ENCODE measurements around the gene RPIA.
"Not testable (repeated sequence)": the region's sequence is repeated elsewhere in the genome, so short reads cannot be mapped to it uniquely, and the experiment has no call there.

Gene RPIA

GRCh38 chr2:88747990-88748389 lies 56.5 kb downstream of the RPIA start:
- TF ChIP-seq CTCF (IDR thresholded peaks at IDR 0.05; ENCODE audit: low read depth, low read length), result no peak
- DNase-seq (ENCODE audit: extremely low read depth, low read depth), result no peak

GRCh38 chr2:88751768-88752167 lies 60.3 kb downstream of the RPIA start:
- DNase-seq (ENCODE audit: extremely low read depth, low read depth), result no peak
- TF ChIP-seq CTCF (IDR thresholded peaks at IDR 0.05; ENCODE audit: low read depth, low read length), result no peak

DNA sequence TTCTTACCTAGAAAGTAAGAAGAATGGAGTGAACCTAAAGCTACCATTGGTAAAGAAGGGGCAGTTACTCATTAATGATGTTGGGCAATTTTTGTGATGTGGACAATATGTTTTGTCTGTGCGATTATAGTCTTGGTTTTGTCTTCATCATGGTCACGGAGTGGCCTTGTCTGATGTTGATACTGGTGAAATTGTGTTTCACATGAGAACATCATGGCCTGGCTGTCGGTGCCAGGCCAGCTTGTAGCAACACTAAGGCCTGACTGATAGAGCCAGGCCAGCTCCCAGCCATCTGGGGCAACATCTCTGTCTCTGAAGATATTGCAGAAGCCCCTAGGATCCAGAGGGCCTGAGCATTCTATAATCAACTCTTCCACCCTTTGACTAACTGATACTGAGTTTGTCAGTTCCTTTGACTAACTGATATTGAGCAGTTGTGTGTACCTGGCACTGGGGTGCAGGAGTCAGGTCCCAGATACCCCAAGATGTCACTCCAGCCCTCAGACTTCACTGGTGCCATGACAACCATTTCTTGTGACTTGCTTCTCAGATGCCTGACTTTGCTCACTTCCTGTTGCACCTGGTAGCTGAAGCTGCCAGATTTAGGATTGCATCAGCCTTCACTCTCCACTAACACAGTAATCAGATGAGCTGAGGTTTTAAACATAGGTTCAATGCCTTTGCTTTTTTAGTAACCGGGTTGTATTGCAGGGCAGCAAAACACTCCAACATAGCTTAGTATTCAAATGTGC lies 62.5 kb downstream of the RPIA start:
- DNase-seq (ENCODE audit: extremely low read depth, low read depth), result no peak
- TF ChIP-seq CTCF (IDR thresholded peaks at IDR 0.05; ENCODE audit: low read depth, low read length), result no peak

DNA sequence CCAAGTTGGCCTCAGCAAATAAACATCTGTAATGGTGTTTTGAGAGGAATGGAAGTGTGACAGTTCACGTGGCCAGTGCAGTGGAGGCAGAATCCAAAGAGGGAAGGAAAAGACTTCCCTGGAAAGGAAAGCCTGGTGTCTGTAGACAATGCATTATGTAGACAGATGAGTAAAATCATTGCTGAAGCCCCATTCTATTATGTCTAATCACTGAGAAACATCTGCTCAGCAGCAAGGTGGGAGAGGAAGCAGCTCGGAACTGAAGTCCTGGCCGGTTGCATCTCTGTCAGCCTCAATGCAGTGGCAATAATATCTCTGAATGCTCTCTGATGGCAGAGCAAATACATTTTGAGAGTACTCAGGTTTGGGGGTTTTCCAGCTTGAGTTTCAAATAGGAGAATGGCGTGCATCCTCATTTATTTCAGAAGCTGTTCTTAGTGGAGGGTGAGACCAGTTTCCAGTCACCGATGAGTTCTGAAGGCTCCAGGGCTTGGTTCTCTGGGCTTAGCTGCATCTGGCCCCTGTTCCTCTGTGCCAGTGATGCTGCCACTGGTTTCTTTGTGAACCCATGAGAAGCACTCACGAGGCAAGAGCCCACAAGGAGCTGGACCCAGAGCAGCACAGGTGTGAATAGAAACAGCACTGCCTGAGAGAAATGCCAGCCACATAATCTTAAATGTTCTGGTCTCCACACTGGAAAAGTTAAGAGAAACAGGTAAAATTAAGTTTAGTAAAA lies 63.3 kb downstream of the RPIA start:
- no peak for TF ChIP-seq CTCF (IDR thresholded peaks at IDR 0.05; ENCODE audit: low read depth, low read length)
- DNase-seq (ENCODE audit: extremely low read depth, low read depth), result no peak

- no peak for DNase-seq (ENCODE audit: extremely low read depth, low read depth)
- no peak for TF ChIP-seq CTCF (IDR thresholded peaks at IDR 0.05; ENCODE audit: low read depth, low read length)
Observed at GRCh38 chr2:88755836-88756235, 64.4 kb downstream of the RPIA start.

GRCh38 chr2:88757025-88757424 lies 65.6 kb downstream of the RPIA start:
- no peak for DNase-seq (ENCODE audit: extremely low read depth, low read depth)
- TF ChIP-seq CTCF (IDR thresholded peaks at IDR 0.05; ENCODE audit: low read depth, low read length), result no peak

GRCh38 chr2:88758702-88759101 lies 67.2 kb downstream of the RPIA start:
- not testable (repeated sequence) for DNase-seq (ENCODE audit: extremely low read depth, low read depth)
